K562 treated with DMSO at 1 percent for 4 hours (cell line): ENCODE results near the gene THAP8. TPM values are rescaled to one million over a fixed set of nuclear protein-coding genes. Genes with fewer than 3 reads are reported as not detected.

Experiments used
- total RNA-seq: library from RNA; unstranded; fragments of 300-600 nt; gene quantifications from 2 replicates; pipeline ENCODE4 v1.2.3, GENCODE V29; 2022; ENCODE audit not compliant: insufficient read depth

THAP8 gene, protein sequence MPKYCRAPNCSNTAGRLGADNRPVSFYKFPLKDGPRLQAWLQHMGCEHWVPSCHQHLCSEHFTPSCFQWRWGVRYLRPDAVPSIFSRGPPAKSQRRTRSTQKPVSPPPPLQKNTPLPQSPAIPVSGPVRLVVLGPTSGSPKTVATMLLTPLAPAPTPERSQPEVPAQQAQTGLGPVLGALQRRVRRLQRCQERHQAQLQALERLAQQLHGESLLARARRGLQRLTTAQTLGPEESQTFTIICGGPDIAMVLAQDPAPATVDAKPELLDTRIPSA
- total RNA-seq, result 3.7 and 5.1 TPM in 2 replicates

DNA sequence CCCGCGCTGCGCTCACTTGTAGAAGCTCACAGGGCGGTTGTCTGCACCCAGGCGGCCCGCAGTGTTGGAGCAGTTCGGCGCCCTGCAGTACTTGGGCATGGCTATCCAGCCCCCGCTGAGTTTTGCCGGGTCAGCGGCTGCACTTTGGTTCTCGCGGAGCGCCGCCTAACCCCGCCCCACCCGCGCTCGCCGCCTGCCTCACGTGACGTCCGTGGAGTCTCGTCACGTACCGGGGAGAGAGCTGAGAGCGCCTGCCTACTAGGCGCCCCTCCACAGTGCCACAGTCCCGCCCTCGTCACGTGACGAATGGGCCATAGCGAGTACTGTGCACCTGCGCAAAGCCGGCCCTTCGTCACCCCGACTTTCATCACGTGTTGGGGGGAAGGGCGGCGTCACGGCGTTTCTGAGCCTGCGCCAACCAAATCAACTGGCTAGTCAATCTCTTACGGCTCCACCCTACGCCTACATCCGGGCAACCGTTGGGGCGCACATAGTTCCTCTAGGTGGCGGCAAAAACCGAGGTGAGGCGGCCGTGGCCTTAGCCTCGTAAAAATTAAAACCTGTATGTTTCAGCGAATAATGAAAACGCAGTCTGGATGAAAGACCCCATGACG is at the start of gene THAP8:
Gene THAP8 (minus strand): TSS at position 167 of the 614 bp plus-strand sequence. CDS start 68 bp downstream, at position 99.

DNA sequence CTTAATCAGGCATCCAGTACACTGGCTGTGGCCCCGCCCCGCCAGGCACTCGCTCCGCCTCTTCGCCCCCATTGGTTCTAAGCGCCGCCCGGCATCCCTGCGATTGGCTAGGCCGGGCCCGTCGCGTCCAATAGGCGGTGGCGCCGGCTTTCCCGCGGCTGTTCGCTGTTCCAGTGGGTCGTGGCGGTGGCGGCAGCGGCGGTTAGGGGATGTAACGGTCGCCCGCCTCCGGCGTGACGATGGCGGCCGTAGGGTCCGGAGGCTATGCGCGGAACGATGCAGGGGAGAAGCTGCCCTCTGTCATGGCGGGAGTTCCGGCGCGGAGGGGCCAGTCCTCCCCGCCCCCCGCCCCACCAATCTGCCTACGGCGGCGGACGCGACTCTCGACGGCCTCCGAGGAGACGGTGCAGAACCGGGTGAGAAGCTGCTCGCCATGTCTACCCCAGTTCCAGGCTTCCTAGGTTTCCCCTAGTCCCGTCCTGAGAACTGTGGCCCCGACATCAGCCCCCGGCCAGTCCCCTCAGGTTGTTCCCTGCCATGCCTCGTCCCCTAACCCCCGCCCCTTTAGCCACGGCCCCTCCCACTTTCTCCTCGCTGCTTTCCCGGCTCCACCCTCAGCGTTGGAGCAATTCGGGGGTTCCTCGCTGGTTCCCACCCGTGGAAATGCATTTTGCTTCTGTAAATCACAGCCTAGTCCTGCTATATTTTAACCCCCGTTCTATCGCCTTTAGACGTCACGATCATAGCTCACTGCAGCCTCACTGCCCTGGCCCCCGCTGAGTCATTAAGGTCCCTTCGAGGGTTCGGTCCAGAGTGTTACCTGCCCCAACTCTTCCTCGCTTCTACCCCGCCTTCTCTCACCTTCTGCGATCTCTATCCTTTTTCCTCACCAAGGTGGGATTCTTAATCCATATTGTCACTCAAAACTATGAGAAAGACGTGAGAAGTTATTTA is 925 bp upstream of the THAP8 start, which contains the start of gene WDR62:
Gene WDR62 (plus strand): TSS at position 165 of the 954 bp plus-strand sequence. CDS start 75 bp downstream, at position 240.

DNA sequence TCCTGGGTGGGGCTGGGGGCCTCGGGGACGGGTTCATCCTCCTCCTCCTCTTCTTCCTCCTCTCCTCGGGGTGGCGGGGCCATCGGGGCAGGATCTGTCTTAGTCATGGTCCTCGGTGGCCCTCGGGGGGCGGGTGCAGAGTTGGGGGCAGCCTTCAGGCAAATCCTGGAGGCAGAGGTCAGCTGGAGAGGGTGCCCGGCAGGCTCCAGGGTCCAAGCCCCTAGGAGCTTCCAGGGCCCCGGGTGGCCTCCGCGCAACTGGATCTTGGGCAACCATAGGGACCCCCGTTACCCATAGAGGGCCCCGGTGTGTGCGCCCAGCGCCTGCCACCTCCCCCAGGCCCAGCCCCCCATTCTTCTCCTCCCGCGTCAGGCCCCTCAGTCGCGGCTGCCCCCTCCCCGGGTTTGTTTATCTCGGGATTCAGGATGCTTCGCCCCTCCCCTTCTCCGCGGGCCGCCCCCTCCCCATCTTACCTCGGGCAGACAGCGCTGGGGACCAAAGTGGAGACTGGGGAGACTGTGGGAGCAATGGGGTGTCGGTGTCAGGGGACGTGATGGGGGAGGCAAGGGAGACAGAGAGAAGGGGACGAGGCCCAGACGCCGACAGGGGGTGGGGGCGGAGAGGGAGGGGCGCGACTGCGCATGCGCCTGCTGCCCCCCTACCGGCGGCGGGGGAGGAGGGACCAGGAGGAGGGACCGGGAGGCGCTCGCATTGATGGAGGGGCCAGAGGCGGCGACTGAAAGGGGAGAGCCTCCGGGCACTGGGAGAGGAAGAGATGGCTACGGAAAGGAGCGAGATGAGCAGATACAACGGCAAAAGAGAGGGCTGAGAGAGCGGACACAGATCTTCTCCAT is 21.6 kb downstream of the THAP8 start, which contains the start of gene CLIP3:
Gene CLIP3 (minus strand): TSS at position 623 of the 854 bp plus-strand sequence. CDS start 516 bp downstream, at position 107.

DNA sequence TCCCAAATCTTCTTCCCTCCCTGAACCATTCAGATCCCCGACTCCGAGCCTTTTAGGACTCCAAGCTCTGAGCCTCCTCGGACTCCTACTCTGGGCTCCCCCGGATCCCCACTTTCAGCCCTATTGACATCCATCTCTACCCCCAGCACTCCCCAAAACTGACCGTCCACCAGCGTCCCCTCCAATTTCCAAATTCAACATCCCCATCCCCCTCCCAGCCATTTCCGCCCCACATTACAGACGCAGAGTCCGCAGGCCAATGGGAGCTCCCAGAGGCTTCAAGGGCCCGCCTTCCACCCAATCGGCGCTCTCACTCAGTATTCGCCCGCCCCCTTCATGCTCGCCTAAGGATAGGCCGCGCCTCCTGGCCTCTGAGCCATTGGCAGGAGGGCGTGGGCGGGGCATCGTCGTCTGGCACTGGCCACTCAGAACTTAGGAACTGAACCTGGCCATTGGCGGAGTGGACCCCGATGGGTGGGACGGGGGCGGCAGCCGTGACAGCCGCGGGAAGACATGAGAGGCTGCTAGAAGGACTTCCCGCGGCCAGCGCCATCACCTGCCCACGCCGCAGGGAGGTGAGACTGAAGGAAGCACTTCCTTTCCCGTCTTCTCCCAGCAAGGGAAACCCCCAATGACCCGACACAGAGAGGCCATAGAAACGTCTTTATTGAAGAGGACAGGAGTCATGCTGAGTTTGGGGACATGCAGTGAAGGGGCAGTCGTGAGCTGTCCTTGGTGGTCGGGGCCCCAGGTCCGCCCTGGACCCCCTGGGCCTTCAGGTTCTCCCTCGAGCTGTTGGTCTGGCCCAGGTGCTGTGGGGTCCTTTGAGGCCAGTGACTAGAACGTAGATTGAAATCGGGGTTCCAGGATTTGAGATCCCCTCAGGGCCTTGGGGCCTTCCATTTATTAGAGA is 39.8 kb downstream of the THAP8 start, which contains the start of gene ALKBH6:
Gene ALKBH6 (minus strand): TSS at position 202 of the 913 bp plus-strand sequence. CDS start 816 bp downstream, outside the sequence.

DNA sequence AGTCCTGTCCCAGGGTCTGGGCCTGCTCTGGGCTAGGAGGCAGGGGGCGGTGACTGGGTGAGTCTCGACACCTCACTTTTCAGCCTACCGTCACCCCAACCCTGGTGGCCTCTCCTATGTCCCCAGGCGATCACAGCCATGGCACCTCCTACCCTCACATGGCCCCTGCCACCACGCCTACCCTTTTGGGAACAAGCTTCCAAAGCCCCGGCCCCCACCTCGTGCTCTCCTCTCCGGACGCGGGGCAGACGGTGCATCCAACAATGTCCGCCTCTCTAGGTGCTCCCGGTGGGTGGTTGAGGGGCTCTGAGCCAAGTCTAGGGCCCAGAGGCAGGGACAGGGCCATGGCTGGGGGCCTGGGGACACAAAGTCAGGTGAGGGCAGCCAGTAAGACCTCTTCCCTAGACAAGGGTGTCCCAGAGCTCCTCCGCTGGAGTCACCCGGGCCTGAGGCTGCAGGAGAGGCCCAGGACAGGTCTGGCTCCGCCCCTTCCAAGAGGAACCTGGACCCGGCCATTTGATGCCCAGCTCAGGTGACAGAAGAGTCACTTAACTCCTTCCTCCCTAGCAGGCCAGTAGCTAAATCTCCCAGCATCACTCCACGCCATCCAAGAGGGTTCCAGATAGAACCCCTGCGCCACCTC is 45.6 kb downstream of the THAP8 start, which contains the start of gene SYNE4:
Gene SYNE4 (minus strand): TSS at position 478 of the 643 bp plus-strand sequence. CDS start 132 bp downstream, at position 346.

DNA sequence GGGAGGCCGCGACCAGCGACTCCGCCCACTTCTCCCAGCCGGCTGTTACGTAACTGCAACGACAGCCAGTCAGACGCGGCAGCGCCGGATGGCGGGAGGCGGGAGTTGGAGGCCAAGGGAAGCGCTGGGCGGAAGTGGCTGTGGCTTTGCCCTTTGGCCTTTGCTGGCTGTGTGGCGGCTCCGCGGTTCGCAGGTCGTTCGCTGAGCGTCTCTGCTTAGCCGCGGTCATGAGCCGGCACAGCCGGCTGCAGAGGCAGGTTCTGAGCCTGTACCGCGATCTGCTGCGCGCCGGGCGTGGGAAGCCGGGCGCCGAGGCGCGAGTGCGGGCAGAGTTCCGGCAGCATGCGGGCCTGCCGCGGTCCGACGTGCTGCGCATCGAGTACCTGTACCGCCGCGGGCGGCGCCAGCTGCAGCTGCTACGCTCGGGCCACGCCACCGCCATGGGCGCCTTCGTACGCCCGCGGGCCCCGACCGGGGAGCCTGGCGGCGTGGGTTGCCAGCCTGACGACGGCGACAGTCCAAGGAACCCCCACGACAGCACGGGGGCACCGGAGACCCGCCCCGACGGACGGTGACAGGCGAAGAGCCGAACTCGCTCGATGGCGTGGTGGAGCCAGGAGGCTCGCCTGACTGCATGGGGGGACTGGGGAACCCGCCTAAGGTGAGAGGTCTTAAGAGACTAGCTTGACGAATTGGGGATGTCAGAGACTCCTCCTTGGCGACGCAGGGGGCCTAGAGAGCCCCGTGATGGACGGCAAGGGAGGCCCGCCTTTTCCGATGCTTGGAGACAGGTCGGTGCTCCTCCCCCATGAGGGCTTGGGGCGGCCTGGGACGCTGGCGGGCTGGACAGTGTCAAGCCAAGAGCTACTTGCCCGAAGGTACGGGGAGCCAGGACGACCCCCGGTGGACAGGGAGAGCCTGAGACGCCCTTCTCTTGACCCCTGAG is 58.8 kb downstream of the THAP8 start, which contains the start of gene SDHAF1:
Gene SDHAF1 (plus strand): TSS at position 141 of the 946 bp plus-strand sequence. CDS start 87 bp downstream, at position 228.

Other genes starting within 250 kb of the THAP8 start
- not detected in 2 replicates for gene PRODH2, start 241.4 kb downstream of the THAP8 start, total RNA-seq
- gene NPHS1, start 201.8 kb downstream of the THAP8 start, total RNA-seq, result 1.1 and 3.5 TPM in 2 replicates
- gene KIRREL2, start 197.4 kb downstream of the THAP8 start, total RNA-seq, result not detected in 2 replicates
- 5.0 and 7.4 TPM in 2 replicates for gene APLP1, start 185.7 kb downstream of the THAP8 start, total RNA-seq
- 4.9 and 8.8 TPM in 2 replicates for gene NFKBID, start 153.7 kb downstream of the THAP8 start, total RNA-seq
- gene HCST, start 151.8 kb downstream of the THAP8 start, total RNA-seq, result not detected in 2 replicates
- gene TYROBP, start 146.0 kb downstream of the THAP8 start, total RNA-seq, result 24.4 and 27.1 TPM in 2 replicates
- 0.24 TPM in 1 of 2 replicates, not detected in the other for gene LRFN3, start 117.9 kb downstream of the THAP8 start, total RNA-seq
- 44.2 and 61.7 TPM in 2 replicates for gene SDHAF1, start 59.1 kb downstream of the THAP8 start, total RNA-seq
- gene SYNE4, start 45.5 kb downstream of the THAP8 start, total RNA-seq, result not detected in 2 replicates
- 30.1 TPM in 2 replicates for gene ALKBH6, start 40.1 kb downstream of the THAP8 start, total RNA-seq
- gene CLIP3, start 21.4 kb downstream of the THAP8 start, total RNA-seq, result 1.8 TPM in 2 replicates
- 25.9 and 34.3 TPM in 2 replicates for gene WDR62, start 612 bp upstream of the THAP8 start, total RNA-seq
- gene OVOL3, start 56.9 kb upstream of the THAP8 start, total RNA-seq, result not detected in 2 replicates
- 45.4 and 68.1 TPM in 2 replicates for gene POLR2I, start 60.6 kb upstream of the THAP8 start, total RNA-seq
- gene TBCB, start 61.2 kb upstream of the THAP8 start, total RNA-seq, result 42.6 and 51.1 TPM in 2 replicates
- gene CAPNS1, start 85.8 kb upstream of the THAP8 start, total RNA-seq, result 225 and 256 TPM in 2 replicates
- gene COX7A1, start 98.2 kb upstream of the THAP8 start, total RNA-seq, result not detected in 2 replicates
- gene ZNF565, start 160.4 kb upstream of the THAP8 start, total RNA-seq, result 0.41 TPM in 1 of 2 replicates, not detected in the other
- 50.3 and 54.2 TPM in 2 replicates for gene ZNF146, start 160.8 kb upstream of the THAP8 start, total RNA-seq